PC-3 (cell line): ENCODE data around the gene SH3GL3. TPM values are rescaled to one million over a fixed set of nuclear protein-coding genes. Genes with fewer than 3 reads are reported as not detected.

Experiments used
- ATAC-seq: fragments of 200-7000 bp; cut with Tn5 transposase; 2 replicates; pipeline ENCODE4 v1.9.1; 2020; ENCODE audit warnings: mild to moderate bottlenecking, moderate library complexity
- Bru-seq: library from RNA; stranded (reverse); fragments of 400-500 nt; gene quantifications from one replicate; lab custom pipeline; 2021; lab: Mats Ljungman, UMichigan
- BruChase-seq, 2 experiments: library from RNA; stranded (reverse); fragments of 400-500 nt; gene quantifications; one replicate each; lab custom pipeline; 2021; lab: Mats Ljungman, UMichigan
- BruUV-seq: library from RNA; stranded (reverse); fragments of 400-500 nt; replicated peaks from 2 replicates; lab custom pipeline; 2021; lab: Mats Ljungman, UMichigan
- CTCF ChIA-PET: fragments of 300-600 bp; sonication (Branson Sonifier 250); formaldehyde crosslinking; loops from one replicate; lab custom pipeline; 2022; ENCODE audit warnings: antibody characterized with exemption; lab: Charles Lee
- POLR2A ChIA-PET: fragments of 300-600 bp; sonication (Branson Sonifier 250); formaldehyde crosslinking; loops from one replicate; lab custom pipeline; 2022; ENCODE audit warnings: antibody characterized with exemption; ENCODE audit not compliant: unreplicated experiment; lab: Charles Lee
- DNase-seq: peaks from one replicate; pipeline ENCODE4 v3.0.0-alpha.2; 2015
- H2AFZ ChIP-seq: fragments of 300-600 bp; sonication (generic); 2 replicates; pipeline ENCODE4 v1.6.0; 2016; ENCODE audit warnings: antibody characterized with exemption, low read length
- H3F3A ChIP-seq: fragments of 300-600 bp; sonication (generic); one replicate; pipeline ENCODE4 v1.6.0; 2017; ENCODE audit warnings: antibody characterized with exemption, low read length, control low read depth, mild to moderate bottlenecking; ENCODE audit not compliant: unreplicated experiment
- H3K27ac ChIP-seq: fragments of 300-600 bp; sonication (generic); 2 replicates; pipeline ENCODE4 v1.5.1; 2016; ENCODE audit warnings: mild to moderate bottlenecking, low read length
- H3K27me3 ChIP-seq: fragments of 300-600 bp; sonication (generic); 2 replicates; pipeline ENCODE4 v1.6.1; 2016; ENCODE audit warnings: low read length, mixed read lengths
- H3K36me3 ChIP-seq: fragments of 300-600 bp; sonication (generic); 2 replicates; pipeline ENCODE4 v1.6.1; 2016; ENCODE audit warnings: low read depth, mixed run types, low read length, mixed read lengths
- H3K4me1 ChIP-seq: fragments of 300-600 bp; sonication (generic); 2 replicates; pipeline ENCODE4 v1.5.1; 2016; ENCODE audit warnings: low read length; ENCODE audit not compliant: insufficient read depth
- H3K4me2 ChIP-seq: fragments of 300-600 bp; sonication (generic); 2 replicates; pipeline ENCODE4 v1.6.0; 2016; ENCODE audit warnings: low read length
- H3K4me3 ChIP-seq: fragments of 300-600 bp; sonication (generic); 2 replicates; pipeline ENCODE4 v1.5.1; 2016; ENCODE audit warnings: mild to moderate bottlenecking, low read length, mixed read lengths
- H3K79me2 ChIP-seq: fragments of 300-600 bp; sonication (generic); 2 replicates; pipeline ENCODE4 v1.6.1; 2017; ENCODE audit warnings: low read length, mixed read lengths
- H3K9ac ChIP-seq: fragments of 300-600 bp; sonication (generic); 2 replicates; pipeline ENCODE4 v1.6.0; 2016; ENCODE audit warnings: mild to moderate bottlenecking, low read length
- H3K9me2 ChIP-seq: fragments of 300-600 bp; sonication (generic); replicated peaks from 2 replicates; pipeline ENCODE4 v1.6.1; 2016; ENCODE audit warnings: mixed run types, low read length, mixed read lengths
- H3K9me3 ChIP-seq: fragments of 300-600 bp; sonication (generic); 2 replicates; pipeline ENCODE4 v1.6.1; 2016; ENCODE audit warnings: low read length, mixed read lengths
- H4K20me1 ChIP-seq: fragments of 300-600 bp; sonication (generic); 2 replicates; pipeline ENCODE4 v1.6.1; 2016; ENCODE audit warnings: low read length, mixed read lengths
- CTCF ChIP-seq: fragments of 300-600 bp; sonication (generic); conservative IDR thresholded peaks from 2 replicates; pipeline ENCODE4 v1.5.1; 2017; ENCODE audit warnings: antibody characterized with exemption, low read depth, mild to moderate bottlenecking, low read length
- EZH2 ChIP-seq: fragments of 300-600 bp; sonication (generic); IDR thresholded peaks from one replicate; pipeline ENCODE4 v1.6.1; 2017; ENCODE audit warnings: antibody characterized with exemption, mild to moderate bottlenecking, low read length; ENCODE audit not compliant: unreplicated experiment
- EZH2phosphoT487 ChIP-seq: fragments of 300-600 bp; sonication (generic); IDR thresholded peaks from 2 replicates; pipeline ENCODE4 v1.6.1; 2018; ENCODE audit warnings: mild to moderate bottlenecking, antibody characterized with exemption, low read length, borderline replicate concordance
- intact Hi-C: fragments of 100-400 bp; cut with micrococcal nuclease; formaldehyde crosslinking; loops from 2 replicates; pipeline ENCODE4 v1.9.0; 2023
- long read RNA-seq: library from polyadenylated mRNA; unstranded; transcript quantifications from one replicate; pipeline ENCODE4 v2.0.0, GENCODE V29; 2021; ENCODE audit not compliant: unreplicated experiment
- total RNA-seq: library from RNA; depleted of rRNA; stranded (reverse); fragments of >200 nt; gene quantifications from 2 replicates; pipeline ENCODE4 v1.2.3, GENCODE V29; 2014; rRNA removed

The SH3GL3 gene
- 1.7 and 3.6 TPM in 2 replicates for total RNA-seq
- Bru-seq, nascent RNA: percentile 33 among the genes with signal in this experiment
- percentile 34 among the genes with signal in this experiment for BruChase-seq, experiment 1, labeled RNA remaining after a 6-hour chase
- percentile 34 among the genes with signal in this experiment for BruChase-seq, experiment 2, labeled RNA remaining after a 2-hour chase
- long read RNA-seq, partial matches to known transcripts: 0 of 5 reads
- long read RNA-seq, other reads (novel, unspliced or antisense): 2 of 5 reads

- no peaks in the 10 kb centered on the region for H3K9me3 ChIP-seq
- H3F3A ChIP-seq: no peaks in the 10 kb centered on the region
- no peaks in the 10 kb centered on the region; the same call in 1 of the 2 replicates for H3K4me1 ChIP-seq
- peak; percentile 81 for DNase-seq
- H3K9me2 ChIP-seq: no peaks in the 10 kb centered on the region
- peak; percentile 72 for TF ChIP-seq CTCF
- no peak for TF ChIP-seq EZH2phosphoT487
- no peak for TF ChIP-seq EZH2
- H3K27me3 ChIP-seq: no peaks in the 10 kb centered on the region
- ChIA-PET POLR2A (interaction anchor here (0.6 to 0.7 kb wide), 2 partner anchors 65 to 101 kb away, joined by 3 to 4 read pairs; no protein-coding TSS in a partner anchor), CTCF (interaction anchor here (0.7 to 1.6 kb wide), 5 partner anchors 11 to 199 kb away, joined by 4 to 8 read pairs (median 6); no protein-coding TSS in a partner anchor)
- H3K27ac ChIP-seq: no peak within 1 kb of the TSS
- peak; percentile 94 for ATAC-seq
- H3K4me2 ChIP-seq: peak within 1 kb of the TSS; percentile 86
- no peaks in the 10 kb centered on the region for H3K36me3 ChIP-seq
- H2AFZ ChIP-seq: peak within 1 kb of the TSS; percentile 91
- H3K4me3 ChIP-seq: peak within 1 kb of the TSS; percentile 79
- no TSS peak for BruUV-seq
- no peaks in the 10 kb centered on the region for H4K20me1 ChIP-seq
- intact Hi-C loops: no loop called here
- H3K9ac ChIP-seq: peak within 1 kb of the TSS; percentile 57
- no peaks in the 10 kb centered on the region for H3K79me2 ChIP-seq
Measured at GRCh38 chr15:83446904-83447709, at the start of gene SH3GL3. Gene SH3GL3, plus strand, starts transcription at chr15:83447341. Its CDS starts 193 bp downstream, at chr15:83447534.

GRCh38 chr15:83398626-83399025 lies 48.5 kb upstream of the SH3GL3 start:
- Histone ChIP-seq H3K4me2 (peak overlapping the region; percentile 58), H3K27me3 (no peaks in the 10 kb centered on the region), H3K9me3 (no peaks in the 10 kb centered on the region), H2AFZ (peak overlapping the region; percentile 64), H3K36me3 (no peaks in the 10 kb centered on the region), H3K79me2 (no peaks in the 10 kb centered on the region), H3F3A (no peaks in the 10 kb centered on the region), H3K9me2 (no peaks in the 10 kb centered on the region), H4K20me1 (no peaks in the 10 kb centered on the region), H3K27ac (0 out of 2 replicates have a peak overlapping the region, but pooled peaks have one; percentile 12), H3K4me3 (no peak overlapping the region), H3K9ac (no peak overlapping the region), H3K4me1 (peaks cover 9% of the 10 kb centered on the region)
- no TSS peak for BruUV-seq
- CTCF ChIA-PET: no interaction called here
- TF ChIP-seq CTCF: no peak
- TF ChIP-seq EZH2phosphoT487: no peak
- TF ChIP-seq EZH2: no peak
- intact Hi-C loops: no loop called here
- POLR2A ChIA-PET: no interaction called here
- ATAC-seq: peak; percentile 92
- DNase-seq: peak; percentile 67
